ENCODE data around the gene HOXA1.
A peak's percentile ranks its signal among the peaks of the same experiment; 100 is the strongest.

The HOXA1 gene

GRCh38 chr7:27104341-27105058, 8.7 kb upstream of the HOXA1 start:
- peak; percentile 89 for FAIRE-seq

GRCh38 chr7:27103489-27104226, 7.9 kb upstream of the HOXA1 start:
- FAIRE-seq, result no peak

GRCh38 chr7:27102581-27103442, 7.0 kb upstream of the HOXA1 start, which contains the start of gene HOXA2:
Gene HOXA2, minus strand, starts transcription at chr7:27102683. Its CDS starts 183 bp downstream, at chr7:27102500.
- FAIRE-seq, result no peak

DNA sequence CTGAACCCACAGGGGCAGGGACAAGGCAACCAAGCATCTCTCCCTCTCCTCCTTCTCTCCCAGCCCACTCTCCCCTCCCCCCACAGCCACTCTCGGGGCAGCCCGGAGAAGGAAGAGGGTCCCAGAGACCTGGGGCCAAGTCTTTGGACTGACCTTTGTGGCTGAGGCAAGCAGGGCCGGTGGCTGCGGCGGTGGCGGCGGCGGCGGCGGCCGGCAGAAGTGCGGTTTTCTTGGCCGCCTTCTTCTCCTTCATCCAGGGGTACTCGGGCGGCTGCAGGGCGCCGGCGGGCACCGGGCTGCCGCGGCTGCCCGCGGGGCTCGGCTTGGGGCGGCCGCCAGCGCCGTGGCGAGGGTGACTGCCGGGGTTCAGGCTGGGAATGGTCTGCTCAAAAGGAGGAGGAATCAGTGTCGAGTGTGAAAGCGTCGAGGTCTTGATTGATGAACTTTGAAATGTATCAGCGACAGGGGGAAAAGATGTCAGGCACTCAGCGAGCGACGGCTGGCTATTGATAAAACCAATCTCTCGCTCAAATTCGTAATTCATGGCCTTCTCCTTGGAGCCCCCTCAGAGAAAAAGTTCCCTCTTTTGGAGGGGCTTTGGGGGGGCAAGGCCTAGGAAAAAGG, 6.3 kb upstream of the HOXA1 start:
- no peak for FAIRE-seq

GRCh38 chr7:27101171-27101956, 5.6 kb upstream of the HOXA1 start:
- FAIRE-seq, result peak; percentile 70

GRCh38 chr7:27100694-27101170, 4.9 kb upstream of the HOXA1 start:
- no peak for FAIRE-seq

DNA sequence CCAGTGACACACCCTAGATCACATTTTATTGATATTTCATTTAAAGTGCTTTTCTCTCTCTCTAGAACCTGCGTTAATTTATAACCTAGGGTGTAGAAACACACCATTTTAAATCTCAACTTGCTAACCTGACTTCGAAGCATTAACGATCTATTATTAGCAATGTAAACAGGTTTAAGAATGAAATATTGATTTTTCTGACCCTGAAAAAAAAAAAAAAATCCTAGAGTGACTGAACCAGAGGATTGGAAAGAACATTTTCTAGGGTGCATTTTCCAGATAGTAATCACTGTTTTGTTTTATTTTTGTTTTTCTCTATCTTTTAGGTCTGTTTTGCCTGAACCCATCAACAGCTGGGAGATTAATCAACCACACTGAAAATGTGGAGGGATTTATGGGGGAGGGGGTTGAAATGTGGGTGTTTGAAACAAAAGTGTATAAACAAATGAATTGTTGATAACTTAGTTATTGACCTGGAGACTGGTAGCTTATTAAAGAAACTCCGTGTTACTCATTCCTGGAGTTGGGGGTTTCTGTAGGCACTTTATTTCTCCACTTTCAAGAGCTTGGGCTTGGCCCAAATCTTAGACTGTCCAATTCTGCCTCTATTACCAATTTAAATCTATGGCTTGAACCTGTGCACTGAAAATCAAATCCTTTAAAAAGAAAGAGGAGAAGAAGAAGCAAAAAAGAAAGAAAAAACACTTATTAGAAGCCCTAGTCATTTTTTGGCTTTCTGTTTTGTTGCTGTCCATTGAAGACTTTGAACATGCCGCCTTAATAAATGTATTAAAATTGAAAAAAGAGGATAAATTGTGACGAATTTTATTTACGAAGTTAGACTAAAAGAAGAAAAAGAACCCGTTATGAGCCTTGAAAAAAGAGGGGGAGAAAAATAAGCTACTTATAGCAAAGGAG, 3.9 kb upstream of the HOXA1 start:
- FAIRE-seq, result peak; percentile 83

- peak; percentile 89 for FAIRE-seq
Measured at GRCh38 chr7:27098578-27099451, 3.0 kb upstream of the HOXA1 start.

DNA sequence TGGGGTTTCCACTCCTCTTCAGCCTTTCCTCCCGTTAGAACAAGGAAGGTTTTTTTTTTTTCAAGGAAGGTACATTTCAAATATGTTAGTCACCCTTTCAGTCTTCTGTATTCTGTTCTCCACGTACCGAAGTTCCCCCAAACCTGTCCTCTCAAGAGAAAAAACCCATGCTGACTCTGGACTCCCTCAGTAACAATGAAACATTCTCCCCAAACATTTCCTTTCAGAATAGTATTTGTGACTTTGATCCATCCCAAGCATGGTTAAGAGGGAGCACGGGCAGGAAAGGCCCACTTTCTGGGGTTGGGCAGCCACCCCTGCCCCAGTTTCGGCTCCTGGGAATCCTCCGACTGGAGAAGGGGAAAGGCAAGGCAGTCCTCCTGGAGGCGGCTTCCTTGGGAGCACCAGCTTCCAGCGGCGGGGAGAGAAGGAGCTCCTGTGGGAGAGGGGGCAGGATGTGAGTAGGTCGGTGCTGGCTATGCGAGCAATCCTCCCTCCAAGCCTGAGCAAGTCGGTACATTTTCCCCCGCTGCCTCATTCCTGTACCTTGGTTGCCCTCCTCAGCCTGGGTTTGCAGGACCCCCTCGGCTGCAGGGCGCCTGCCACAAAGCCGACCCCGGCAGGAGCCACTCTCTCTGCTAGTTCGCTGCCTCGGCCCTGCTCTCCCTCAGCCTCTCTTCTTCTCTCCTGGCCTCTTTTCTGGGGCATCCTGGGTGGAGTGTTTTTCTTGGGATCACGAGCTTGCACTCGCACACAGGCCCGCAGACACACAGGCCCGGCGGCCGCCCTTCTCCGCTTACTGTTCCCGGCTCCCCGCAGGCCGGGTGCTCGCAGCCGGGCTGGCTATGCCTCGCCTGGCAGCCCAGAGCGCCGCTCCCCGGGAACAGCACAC, 2.1 kb upstream of the HOXA1 start:
- FAIRE-seq, result peak; percentile 64

- FAIRE-seq, result no peak
Measured at GRCh38 chr7:27096768-27097514, 1.1 kb upstream of the HOXA1 start.

GRCh38 chr7:27095050-27095896, 527 bp downstream of the HOXA1 start:
- FAIRE-seq, result no peak

GRCh38 chr7:27094304-27095049, 1.3 kb downstream of the HOXA1 start:
- FAIRE-seq, result no peak

GRCh38 chr7:27093184-27093895, 2.5 kb downstream of the HOXA1 start:
- peak; percentile 15 for FAIRE-seq

GRCh38 chr7:27092819-27093110, 3.0 kb downstream of the HOXA1 start:
- no peak for FAIRE-seq

GRCh38 chr7:27091941-27092818, 3.6 kb downstream of the HOXA1 start:
- no peak for FAIRE-seq
